Measurements from ENCODE around the gene FAM20C.
A peak's percentile ranks its signal among the peaks of the same experiment; 100 is the strongest.
"Not testable (repeated sequence)": the region's sequence is repeated elsewhere in the genome, so short reads cannot be mapped to it uniquely, and the experiment has no call there.

Gene FAM20C

GRCh38 chr7:200290-200689 is 7.9 kb downstream of the FAM20C start:
- no peak for DNase-seq (ENCODE audit: low read depth)

DNA sequence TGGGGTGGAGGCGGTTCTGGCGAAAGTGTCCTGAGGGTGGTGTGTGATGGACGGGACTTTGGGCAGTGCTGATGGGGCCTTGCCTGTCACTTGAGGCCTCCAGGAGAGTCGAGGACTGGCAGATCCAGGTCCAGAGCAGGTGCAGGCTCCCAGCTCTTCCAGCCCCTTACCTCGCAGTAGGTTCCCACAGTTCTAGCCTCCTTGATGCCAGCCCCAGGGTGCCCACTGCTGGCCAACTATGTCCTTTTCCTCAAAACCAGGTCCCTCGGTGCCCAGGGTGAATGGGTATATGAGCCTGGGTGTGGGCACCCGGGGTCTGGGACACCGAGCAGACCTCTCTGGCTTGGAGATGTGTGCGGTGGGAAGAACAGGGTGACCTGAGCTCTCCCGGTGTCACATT is 8.3 kb downstream of the FAM20C start:
- DNase-seq (ENCODE audit: low read depth) = no peak
- H3K4me3 ChIP-seq (ENCODE audit: low read depth, low read length) = no peak overlapping the region

More at GRCh38 chr7:200290-200689, 7.9 kb downstream of the FAM20C start:
- H3K4me3 ChIP-seq (ENCODE audit: low read depth, low read length) = no peak overlapping the region

DNA sequence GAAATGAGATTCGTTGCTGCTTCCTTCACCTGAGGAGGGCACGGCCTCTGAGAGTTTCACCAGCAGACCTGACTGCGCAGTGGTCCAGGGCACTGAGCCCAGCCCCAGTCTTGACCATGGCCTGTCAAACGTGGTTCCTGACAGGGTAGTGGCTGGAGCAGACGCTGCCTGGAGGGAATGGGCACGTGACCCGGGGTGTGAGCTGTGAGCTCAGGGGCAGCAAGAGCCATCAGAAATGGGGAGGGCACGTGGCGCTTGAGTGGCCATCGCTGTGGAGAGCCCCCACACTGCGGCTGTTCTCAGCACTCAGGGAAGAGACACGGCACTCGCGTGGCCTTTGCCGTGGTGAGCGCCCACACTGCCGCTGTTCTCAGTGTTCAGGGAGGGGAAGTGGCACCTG is 12.0 kb downstream of the FAM20C start:
- no peak overlapping the region for H3K4me3 ChIP-seq (ENCODE audit: low read depth, low read length)

GRCh38 chr7:205115-206010 is 13.0 kb downstream of the FAM20C start:
- H3K4me3 ChIP-seq (ENCODE audit: low read depth, low read length) = no peak overlapping the region
- DNase-seq (ENCODE audit: low read depth) = no peak

More for the DNA sequence above, 12.0 kb downstream of the FAM20C start:
- no peak for DNase-seq (ENCODE audit: low read depth)

GRCh38 chr7:206351-206750 is 14.0 kb downstream of the FAM20C start:
- H3K4me3 ChIP-seq (ENCODE audit: low read depth, low read length); DNase-seq (ENCODE audit: low read depth): not testable (repeated sequence)

- DNase-seq (ENCODE audit: low read depth) = no peak
- no peak overlapping the region for H3K4me3 ChIP-seq (ENCODE audit: low read depth, low read length)
These were observed 15.2 kb downstream of the FAM20C start for GRCh38 chr7:207418-208129.

DNA sequence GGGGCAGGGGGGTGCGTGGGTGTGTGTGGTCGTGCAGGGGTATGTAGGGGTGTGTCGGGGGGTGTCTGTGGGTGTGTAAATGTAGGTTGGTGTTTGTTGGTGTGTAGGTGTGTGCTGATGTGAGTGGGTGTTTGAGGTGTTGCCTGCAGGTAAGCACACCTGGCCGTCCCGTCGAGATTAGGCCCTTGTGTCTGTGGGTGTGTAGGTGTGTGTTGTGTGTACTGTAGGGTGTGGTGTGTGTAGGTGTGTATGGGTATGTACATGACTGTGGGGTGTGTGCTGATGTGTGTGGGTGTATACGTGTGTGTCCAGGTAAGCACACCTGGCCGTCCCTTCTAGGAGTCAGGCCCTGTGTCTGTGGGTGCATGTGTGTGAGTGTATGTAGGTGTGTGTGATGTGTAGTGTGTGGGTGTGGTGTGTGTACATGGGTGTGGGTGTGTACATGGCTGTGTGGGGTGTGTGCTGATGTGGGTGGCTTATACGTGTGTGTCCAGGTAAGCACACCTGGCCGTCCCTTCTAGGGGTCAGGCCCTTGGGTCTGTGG is 15.8 kb downstream of the FAM20C start:
- no peak overlapping the region for H3K4me3 ChIP-seq (ENCODE audit: low read depth, low read length)
- DNase-seq (ENCODE audit: low read depth) = no peak

DNA sequence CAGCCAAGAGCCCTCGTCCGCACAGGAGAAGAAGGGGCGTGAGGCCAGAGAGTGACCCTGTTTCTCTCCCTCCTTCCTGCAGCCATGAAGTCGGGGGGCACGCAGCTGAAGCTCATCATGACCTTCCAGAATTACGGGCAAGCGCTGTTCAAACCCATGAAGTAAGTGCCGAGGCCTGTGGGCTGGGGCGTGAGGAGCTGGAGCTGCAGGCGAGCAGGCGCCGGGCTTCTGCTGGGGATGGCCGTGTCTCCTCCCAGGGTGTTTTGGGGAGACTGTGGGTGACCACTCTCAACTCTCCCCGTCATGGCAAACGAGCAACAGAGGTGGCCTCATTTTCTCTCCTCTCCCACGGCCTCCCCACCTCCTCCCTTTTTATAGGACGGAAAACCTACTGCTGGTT is 16.4 kb downstream of the FAM20C start:
- no peak for DNase-seq (ENCODE audit: low read depth)
- H3K4me3 ChIP-seq (ENCODE audit: low read depth, low read length) = no peak overlapping the region

GRCh38 chr7:209416-209815 is 17.0 kb downstream of the FAM20C start:
- no peak overlapping the region for H3K4me3 ChIP-seq (ENCODE audit: low read depth, low read length)
- DNase-seq (ENCODE audit: low read depth) = no peak

DNA sequence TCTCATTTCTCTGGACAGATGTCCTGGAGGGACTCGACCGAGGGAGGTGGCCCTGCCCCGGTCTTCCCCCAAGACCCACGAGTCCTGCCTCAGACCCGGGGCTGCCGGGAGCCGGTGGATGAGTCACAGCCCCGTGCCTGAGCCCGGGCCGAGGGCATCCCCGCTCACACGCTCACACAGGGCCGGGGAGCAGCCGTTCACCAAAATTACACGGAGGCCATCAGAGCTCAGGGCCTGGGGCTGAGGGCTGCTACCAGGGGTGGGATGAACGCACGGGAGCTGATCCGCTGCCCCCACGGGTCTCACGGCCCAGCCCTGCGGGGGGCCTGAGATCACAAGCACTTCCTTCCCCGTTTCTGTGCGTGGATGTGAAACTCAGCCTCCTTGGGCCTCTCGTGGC is 17.5 kb downstream of the FAM20C start:
- H3K4me3 ChIP-seq (ENCODE audit: low read depth, low read length) = no peak overlapping the region
- no peak for DNase-seq (ENCODE audit: low read depth)

DNA sequence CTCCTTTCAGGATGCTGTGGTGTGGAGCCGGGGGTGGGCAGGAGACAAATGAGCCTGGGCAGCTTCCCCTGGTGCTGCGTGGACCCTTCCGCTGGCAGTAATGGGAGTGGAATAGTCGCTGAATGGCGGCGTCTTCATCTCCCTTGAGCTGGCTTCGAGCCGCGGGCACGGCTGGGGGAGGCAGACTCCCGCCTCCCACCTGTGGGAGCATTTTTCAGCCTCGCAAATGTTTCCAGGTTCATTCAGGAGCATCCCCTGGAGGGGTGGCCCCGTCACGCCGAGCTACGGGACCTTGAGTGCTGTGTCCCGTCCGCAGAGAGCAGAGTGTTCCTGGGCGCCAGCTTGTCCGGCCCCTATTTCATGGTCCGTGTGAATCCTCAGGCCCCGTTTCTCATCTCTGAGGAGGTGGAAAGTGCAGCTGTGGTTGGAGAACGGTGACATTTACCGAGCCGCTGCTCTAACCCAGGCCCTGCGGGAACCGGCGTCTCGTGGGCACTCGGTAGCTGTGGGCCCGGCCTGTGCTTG is 18.1 kb downstream of the FAM20C start:
- H3K4me3 ChIP-seq (ENCODE audit: low read depth, low read length) = no peak overlapping the region
- no peak for DNase-seq (ENCODE audit: low read depth)

GRCh38 chr7:211033-211714 is 18.8 kb downstream of the FAM20C start:
- DNase-seq (ENCODE audit: low read depth) = no peak

DNA sequence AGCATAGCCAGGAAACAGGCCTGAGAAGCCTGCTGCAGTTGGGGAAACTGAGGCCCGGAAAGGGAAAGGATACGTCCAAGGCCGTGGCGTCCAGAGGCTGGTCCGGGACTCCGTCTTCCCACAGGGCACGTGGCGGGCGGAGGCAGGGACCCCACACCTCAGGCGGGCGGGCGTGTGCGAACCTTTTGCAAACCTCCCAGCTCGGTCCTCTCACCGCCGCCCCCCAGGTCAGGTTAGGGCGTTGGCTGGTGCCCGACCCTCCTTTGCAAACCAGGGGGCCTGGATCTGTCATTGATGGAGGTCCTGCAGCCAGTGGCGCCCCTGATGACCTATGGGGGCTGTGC is 19.3 kb downstream of the FAM20C start:
- no peak for DNase-seq (ENCODE audit: low read depth)
- no peak overlapping the region for H3K4me3 ChIP-seq (ENCODE audit: low read depth, low read length)

More at GRCh38 chr7:211033-211714, 18.8 kb downstream of the FAM20C start:
- H3K4me3 ChIP-seq (ENCODE audit: low read depth, low read length) = no peak overlapping the region

- H3K4me3 ChIP-seq (ENCODE audit: low read depth, low read length) = no peak overlapping the region
- DNase-seq (ENCODE audit: low read depth) = no peak
These were observed 20.4 kb downstream of the FAM20C start for GRCh38 chr7:212754-213153.

- no peak overlapping the region for H3K4me3 ChIP-seq (ENCODE audit: low read depth, low read length)
- DNase-seq (ENCODE audit: low read depth) = no peak
These were observed 21.1 kb downstream of the FAM20C start for GRCh38 chr7:213324-213993.

DNA sequence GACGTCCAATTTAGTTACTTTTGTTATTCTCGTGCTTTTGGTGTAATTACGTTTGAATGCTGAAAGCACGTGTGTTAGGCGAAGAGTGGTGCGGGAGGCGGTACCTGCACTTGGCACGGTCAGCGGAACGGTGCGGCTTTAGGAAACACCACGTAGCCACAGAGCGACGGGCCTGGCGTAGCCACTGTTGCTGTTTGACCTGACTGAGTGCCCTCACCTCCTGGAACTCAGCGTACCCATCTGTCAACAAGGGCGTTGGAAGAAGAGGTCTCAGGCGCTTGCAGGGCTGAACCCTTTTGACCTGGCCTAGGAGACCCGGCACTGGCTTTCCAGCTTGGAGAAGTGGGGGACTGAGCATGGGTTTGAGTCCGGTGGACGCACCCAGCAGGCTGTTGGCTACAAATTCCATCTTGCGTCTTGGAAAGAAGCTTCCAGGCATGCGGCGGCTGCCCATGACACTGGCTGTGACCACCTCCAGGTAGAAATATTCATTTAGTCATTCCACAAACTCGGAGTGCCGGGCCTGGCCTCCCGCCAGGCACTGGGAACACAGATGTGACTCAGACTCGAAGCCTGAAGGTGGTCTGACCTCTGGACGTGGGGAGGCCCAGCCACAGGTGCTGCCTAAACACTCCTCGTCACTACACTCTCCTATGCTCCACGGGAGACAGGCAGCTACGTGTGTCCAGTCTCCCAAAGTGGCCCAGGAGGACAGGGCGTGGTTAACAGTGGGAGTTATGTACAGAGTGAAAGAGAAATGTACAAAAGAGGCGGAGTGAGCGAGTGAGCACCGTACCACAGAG is 22.2 kb downstream of the FAM20C start:
- H3K4me3 ChIP-seq (ENCODE audit: low read depth, low read length) = no peak overlapping the region
- DNase-seq (ENCODE audit: low read depth) = no peak

- H3K4me3 ChIP-seq (ENCODE audit: low read depth, low read length) = no peak overlapping the region
These were observed 24.3 kb downstream of the FAM20C start for GRCh38 chr7:216360-217300.

More at GRCh38 chr7:216360-217300, 24.3 kb downstream of the FAM20C start:
- peak; percentile 27 for DNase-seq (ENCODE audit: low read depth)

Data from skeletal muscle cell (primary cell).